ENCODE data around the gene PDZD2. TPM values are rescaled to one million over a fixed set of nuclear protein-coding genes. Genes with fewer than 3 reads are reported as not detected.

The PDZD2 gene
- total RNA-seq, 4 donors from 2014 or later: 10.2 to 15.0 (median 12.2) TPM

- 67% methylated on average over 4 of the region's 4 CpGs for WGBS
- Histone ChIP-seq H3K27me3 (no peaks in the 10 kb centered on the region), H3K4me3 (no peak overlapping the region), H3K9me3 (no peaks in the 10 kb centered on the region), H3K27ac (replicated peaks in 1 of 4) (no peak overlapping the region), H3K4me1 (peaks cover under 1 to 13% (median 8%) of the 10 kb centered on the region in 4 donors), H3K36me3 (no peaks in the 10 kb centered on the region)
- DNase-seq (ENCODE audit: extremely low spot score): no peak
- intact Hi-C loops (cut with DNase I): no loop called here
- no peak for TF ChIP-seq POLR2A (IDR thresholded peaks at IDR 0.05; ENCODE audit: low read depth)
- no peak for TF ChIP-seq POLR2AphosphoS5 (IDR thresholded peaks at IDR 0.05)
- no peak for TF ChIP-seq EP300 (IDR thresholded peaks at IDR 0.05)
- TF ChIP-seq CTCF (IDR thresholded peaks at IDR 0.05): no peak
These were observed 302.3 kb downstream of the PDZD2 start for GRCh38 chr5:31941151-31941755.

- H3K4me1 ChIP-seq: no peaks in the 10 kb centered on the region
- WGBS: 86% methylated on average over 11 of the region's 11 CpGs
- intact Hi-C loops (cut with DNase I): no loop called here
- TF ChIP-seq CTCF (IDR thresholded peaks at IDR 0.05) (no peak), POLR2AphosphoS5 (IDR thresholded peaks at IDR 0.05) (no peak), POLR2A (IDR thresholded peaks at IDR 0.05; ENCODE audit: low read depth) (no peak), EP300 (IDR thresholded peaks at IDR 0.05) (no peak)
- no peaks in the 10 kb centered on the region for H3K27me3 ChIP-seq
- no peaks in the 10 kb centered on the region for H3K36me3 ChIP-seq
- no peak overlapping the region for H3K4me3 ChIP-seq
- H3K9me3 ChIP-seq: no peaks in the 10 kb centered on the region
- no peak for DNase-seq (ENCODE audit: extremely low spot score)
- H3K27ac ChIP-seq (replicated peaks in 1 of 4): no peak overlapping the region
These were observed 303.6 kb downstream of the PDZD2 start for GRCh38 chr5:31942546-31942945.

GRCh38 chr5:31944684-31945445 lies 305.9 kb downstream of the PDZD2 start:
- WGBS: 83% methylated on average over 9 of the region's 13 CpGs

GRCh38 chr5:31948006-31948405 lies 309.1 kb downstream of the PDZD2 start:
- no peaks in the 10 kb centered on the region for H3K27me3 ChIP-seq
- no peaks in the 10 kb centered on the region for H3K36me3 ChIP-seq
- no peak for DNase-seq (ENCODE audit: extremely low spot score)
- 85% methylated on average over 5 of the region's 5 CpGs for WGBS
- TF ChIP-seq POLR2A (IDR thresholded peaks at IDR 0.05; ENCODE audit: low read depth): no peak
- no peak for TF ChIP-seq EP300 (IDR thresholded peaks at IDR 0.05)
- no peak for TF ChIP-seq POLR2AphosphoS5 (IDR thresholded peaks at IDR 0.05)
- no peak for TF ChIP-seq CTCF (IDR thresholded peaks at IDR 0.05)
- no peaks in the 10 kb centered on the region for H3K4me1 ChIP-seq
- intact Hi-C loops (cut with DNase I): no loop called here
- H3K9me3 ChIP-seq: no peaks in the 10 kb centered on the region
- no peak overlapping the region for H3K4me3 ChIP-seq
- H3K27ac ChIP-seq (replicated peaks in 1 of 4): no peak overlapping the region

More at GRCh38 chr5:31944684-31945445, 305.9 kb downstream of the PDZD2 start:
- Histone ChIP-seq H3K4me1 (no peaks in the 10 kb centered on the region), H3K36me3 (no peaks in the 10 kb centered on the region), H3K27me3 (no peaks in the 10 kb centered on the region), H3K27ac (replicated peaks in 1 of 4) (no peak overlapping the region), H3K9me3 (no peaks in the 10 kb centered on the region), H3K4me3 (no peak overlapping the region)
- intact Hi-C loops (cut with DNase I): no loop called here
- no peak for DNase-seq (ENCODE audit: extremely low spot score)
- TF ChIP-seq CTCF (IDR thresholded peaks at IDR 0.05) (no peak), POLR2A (IDR thresholded peaks at IDR 0.05; ENCODE audit: low read depth) (no peak), POLR2AphosphoS5 (IDR thresholded peaks at IDR 0.05) (no peak), EP300 (IDR thresholded peaks at IDR 0.05) (no peak)

Data from esophagus muscularis mucosa (tissue), 4 donors.